ENCODE data around the gene MYO1B. TPM values are rescaled to one million over a fixed set of nuclear protein-coding genes. Genes with fewer than 3 reads are reported as not detected.

The MYO1B gene
- total RNA-seq, 1 experiment from 2014 or later = 43.6 TPM

DNA sequence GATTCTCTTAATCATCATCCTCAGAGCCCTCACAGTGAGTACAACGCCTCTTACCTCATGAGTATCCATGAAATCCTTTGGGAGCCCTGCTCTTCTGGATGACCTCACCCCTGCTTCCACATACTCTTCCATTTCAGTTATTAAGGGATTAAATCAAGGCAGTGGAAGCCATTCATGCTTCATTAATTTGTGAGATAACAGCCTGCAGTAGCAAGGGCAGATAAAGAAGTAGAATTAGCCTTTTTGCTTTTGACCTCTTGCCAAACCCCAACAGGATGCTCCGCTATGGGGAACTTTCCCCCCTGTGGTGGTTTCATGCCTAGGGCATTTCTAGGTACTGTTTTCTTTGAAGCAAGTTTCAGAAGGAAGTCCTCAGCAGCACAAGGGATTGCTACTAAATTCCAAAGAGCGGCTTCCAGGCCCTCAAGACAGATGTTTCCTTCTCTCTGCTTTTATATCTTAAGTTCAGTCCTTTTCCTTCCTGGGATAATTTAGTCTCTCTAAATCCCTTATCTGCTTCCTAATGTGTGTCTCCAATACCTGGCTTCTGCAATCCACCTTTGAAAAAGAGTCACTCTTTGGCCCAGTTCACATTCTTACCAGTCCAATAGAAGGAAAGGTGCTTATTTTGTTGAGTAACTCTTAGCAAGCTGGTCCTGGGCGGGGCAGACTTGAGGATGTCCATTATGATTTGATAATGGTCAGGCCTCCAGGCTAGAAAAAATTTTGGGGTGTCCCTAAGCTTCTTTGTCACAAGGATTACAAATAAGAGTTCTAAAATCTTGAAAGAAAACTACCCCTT is 76.9 kb downstream of the MYO1B start:
- peak; percentile 70 for ATAC-seq
- POLR2A ChIA-PET = no interaction called here
- TF ChIP-seq ETV6 (CRISPR knock-in tag; IDR thresholded peaks at IDR 0.05) = 0 out of 2 replicates have a peak, but pooled peaks have one; percentile 19
- TF ChIP-seq, protein P1, sequence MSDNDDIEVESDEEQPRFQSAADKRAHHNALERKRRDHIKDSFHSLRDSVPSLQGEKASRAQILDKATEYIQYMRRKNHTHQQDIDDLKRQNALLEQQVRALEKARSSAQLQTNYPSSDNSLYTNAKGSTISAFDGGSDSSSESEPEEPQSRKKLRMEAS (CRISPR knock-in tag; IDR thresholded peaks at IDR 0.05) = no peak
- 0 out of 2 replicates have a peak, but pooled peaks have one; percentile 37 for TF ChIP-seq ZNF423 (CRISPR knock-in tag; IDR thresholded peaks at IDR 0.05)
- TF ChIP-seq, protein P2, sequence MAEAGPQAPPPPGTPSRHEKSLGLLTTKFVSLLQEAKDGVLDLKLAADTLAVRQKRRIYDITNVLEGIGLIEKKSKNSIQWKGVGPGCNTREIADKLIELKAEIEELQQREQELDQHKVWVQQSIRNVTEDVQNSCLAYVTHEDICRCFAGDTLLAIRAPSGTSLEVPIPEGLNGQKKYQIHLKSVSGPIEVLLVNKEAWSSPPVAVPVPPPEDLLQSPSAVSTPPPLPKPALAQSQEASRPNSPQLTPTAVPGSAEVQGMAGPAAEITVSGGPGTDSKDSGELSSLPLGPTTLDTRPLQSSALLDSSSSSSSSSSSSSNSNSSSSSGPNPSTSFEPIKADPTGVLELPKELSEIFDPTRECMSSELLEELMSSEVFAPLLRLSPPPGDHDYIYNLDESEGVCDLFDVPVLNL (CRISPR knock-in tag; IDR thresholded peaks at IDR 0.05; ENCODE audit: borderline replicate concordance, low read depth) = no peak
- TF ChIP-seq SP1 (CRISPR knock-in tag; conservative IDR thresholded peaks at IDR 0.05) = 0 out of 2 replicates have a peak, but pooled peaks have one; percentile 28
- TF ChIP-seq, protein P3, sequence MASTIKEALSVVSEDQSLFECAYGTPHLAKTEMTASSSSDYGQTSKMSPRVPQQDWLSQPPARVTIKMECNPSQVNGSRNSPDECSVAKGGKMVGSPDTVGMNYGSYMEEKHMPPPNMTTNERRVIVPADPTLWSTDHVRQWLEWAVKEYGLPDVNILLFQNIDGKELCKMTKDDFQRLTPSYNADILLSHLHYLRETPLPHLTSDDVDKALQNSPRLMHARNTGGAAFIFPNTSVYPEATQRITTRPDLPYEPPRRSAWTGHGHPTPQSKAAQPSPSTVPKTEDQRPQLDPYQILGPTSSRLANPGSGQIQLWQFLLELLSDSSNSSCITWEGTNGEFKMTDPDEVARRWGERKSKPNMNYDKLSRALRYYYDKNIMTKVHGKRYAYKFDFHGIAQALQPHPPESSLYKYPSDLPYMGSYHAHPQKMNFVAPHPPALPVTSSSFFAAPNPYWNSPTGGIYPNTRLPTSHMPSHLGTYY (CRISPR knock-in tag; IDR thresholded peaks at IDR 0.05) = no peak
- DNase-seq (ENCODE audit: low spot score) = peak; percentile 71
- Mint-ChIP-seq H3K27ac (peak overlapping the region; percentile 93), H3K4me1 (peaks cover 62% of the 10 kb centered on the region), H3K4me3 (peak overlapping the region; percentile 20; the same call in 1 of the 2 replicates), H3K36me3 (peaks cover 16% of the 10 kb centered on the region), H3K27me3 (ENCODE audit: low read depth) (no peaks in the 10 kb centered on the region), H3K9me3 (peaks cover 18% of the 10 kb centered on the region)
- CTCF ChIA-PET = interaction anchor here (1.2 kb wide), 1 partner anchor 104 kb away, joined by 3 read pairs; no protein-coding TSS in a partner anchor

DNA sequence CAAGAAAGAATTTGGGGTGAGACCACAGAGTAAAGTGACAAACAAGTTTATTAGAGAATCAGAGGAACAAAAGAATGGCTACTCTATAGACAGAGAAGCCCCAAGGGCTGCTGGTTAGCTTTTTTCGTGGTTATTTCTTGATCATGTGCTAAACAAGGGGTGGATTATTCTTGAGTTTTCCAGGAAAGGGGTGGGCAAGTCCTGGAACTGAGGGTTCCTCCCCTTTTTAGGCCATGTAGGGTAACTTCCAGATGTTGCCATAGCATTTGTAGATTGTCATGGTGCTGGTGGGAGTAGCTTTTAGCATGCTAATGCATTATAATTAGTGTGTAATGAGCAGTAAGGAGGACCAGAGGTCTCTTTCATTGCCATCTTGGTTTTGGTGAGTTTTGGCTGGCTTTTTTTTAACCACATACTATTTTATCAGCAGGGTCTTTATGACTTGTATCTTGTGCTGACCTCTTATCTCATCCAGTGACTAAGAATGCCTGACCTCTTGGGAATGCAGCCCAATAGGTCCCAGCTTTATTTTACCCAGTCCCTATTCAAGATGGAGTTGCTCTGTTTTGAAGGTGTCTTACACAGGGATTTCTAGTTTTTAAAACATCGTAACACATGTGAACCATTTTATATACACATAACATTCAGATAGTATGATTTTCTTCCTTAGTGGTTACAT is 77.8 kb downstream of the MYO1B start:
- ATAC-seq (no peak), DNase-seq (ENCODE audit: low spot score) (no peak)
- CTCF ChIA-PET = no interaction called here
- no peak overlapping the region for H3K4me3 Mint-ChIP-seq
- H3K9me3 Mint-ChIP-seq = peaks cover 18% of the 10 kb centered on the region
- H3K27me3 Mint-ChIP-seq (ENCODE audit: low read depth) = no peaks in the 10 kb centered on the region
- H3K27ac Mint-ChIP-seq = peak overlapping the region; percentile 93
- POLR2A ChIA-PET = no interaction called here
- TF ChIP-seq NR1H2 (CRISPR knock-in tag; IDR thresholded peaks at IDR 0.05) (no peak), ZNF138 (CRISPR knock-in tag; conservative IDR thresholded peaks at IDR 0.05) (no peak), GABPB1 (CRISPR knock-in tag; IDR thresholded peaks at IDR 0.05) (no peak), JUN (CRISPR knock-in tag; IDR thresholded peaks at IDR 0.05) (no peak)
- TF ChIP-seq, protein P1 (CRISPR knock-in tag; IDR thresholded peaks at IDR 0.05) = no peak
- TF ChIP-seq, protein P4, sequence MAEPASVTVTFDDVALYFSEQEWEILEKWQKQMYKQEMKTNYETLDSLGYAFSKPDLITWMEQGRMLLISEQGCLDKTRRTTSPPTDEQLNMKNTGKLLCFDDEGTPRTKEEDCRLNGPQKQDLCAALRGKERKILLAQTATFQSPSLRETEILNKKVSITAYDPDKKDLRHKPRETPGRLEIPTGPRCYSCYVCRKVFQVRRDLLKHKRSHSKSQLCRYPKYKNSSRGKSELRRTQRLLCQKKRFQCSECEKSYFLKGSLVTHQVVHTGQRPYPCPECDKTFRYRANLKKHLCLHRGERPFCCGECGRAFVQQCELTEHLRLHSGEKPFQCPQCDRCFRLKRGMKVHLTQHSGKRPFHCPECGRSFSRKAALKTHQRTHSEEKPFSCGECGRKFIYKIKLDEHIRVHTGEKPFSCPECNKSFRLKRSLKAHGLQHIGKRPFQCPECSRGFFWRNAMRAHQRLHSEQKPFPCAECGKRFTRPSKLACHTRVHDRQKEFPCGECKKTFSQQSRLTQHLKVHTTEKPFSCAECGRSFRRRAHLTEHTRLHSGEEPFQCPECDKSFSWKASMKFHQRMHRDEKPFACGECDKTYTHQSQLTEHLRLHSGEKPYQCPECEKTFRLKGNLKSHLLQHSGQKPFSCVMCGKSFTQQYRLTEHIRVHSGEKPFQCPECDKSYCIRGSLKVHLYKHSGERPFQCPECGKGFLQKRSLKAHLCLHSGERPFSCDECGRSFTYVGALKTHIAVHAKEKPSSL (CRISPR knock-in tag; conservative IDR thresholded peaks at IDR 0.05) = no peak
- peaks cover 16% of the 10 kb centered on the region for H3K36me3 Mint-ChIP-seq
- H3K4me1 Mint-ChIP-seq = peaks cover 58% of the 10 kb centered on the region

DNA sequence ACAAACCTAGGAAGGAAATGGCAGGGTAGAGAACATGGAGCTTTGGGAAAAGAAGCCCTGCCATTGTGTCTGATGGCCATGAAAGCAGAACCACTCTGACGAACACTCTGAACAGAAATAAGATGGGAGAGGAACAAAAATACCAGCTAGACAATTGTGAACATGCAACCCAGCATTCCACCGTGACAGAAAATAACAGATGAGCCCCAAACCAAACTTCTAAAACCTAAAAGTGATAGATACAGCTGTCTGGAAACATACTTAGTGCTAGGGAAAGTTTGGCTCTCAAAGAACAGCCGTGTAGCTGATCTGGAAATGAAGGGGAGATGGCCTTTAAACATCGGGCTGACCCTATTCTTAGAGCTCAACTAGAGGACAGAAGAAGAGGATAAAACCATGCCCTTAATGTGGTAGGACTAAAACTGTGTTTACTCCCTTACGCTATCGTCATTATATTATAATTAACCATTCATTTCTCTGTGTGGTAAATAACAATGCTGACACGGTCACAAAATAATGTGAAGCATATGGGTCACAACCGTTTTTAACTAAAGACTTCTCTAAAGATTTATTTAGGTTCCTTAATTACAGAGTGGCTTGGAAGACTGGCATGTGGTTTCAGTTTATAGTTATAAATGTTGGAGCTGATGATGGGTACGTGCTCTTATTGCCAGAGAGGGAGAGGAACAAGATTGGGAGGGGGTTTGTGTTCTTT is 80.6 kb downstream of the MYO1B start:
- ChIA-PET CTCF (no interaction called here), POLR2A (no interaction called here)
- Mint-ChIP-seq H3K9me3 (peaks cover 18% of the 10 kb centered on the region), H3K4me3 (no peak overlapping the region), H3K4me1 (peaks cover 39% of the 10 kb centered on the region), H3K27me3 (ENCODE audit: low read depth) (no peaks in the 10 kb centered on the region), H3K36me3 (peaks cover 24% of the 10 kb centered on the region), H3K27ac (no peak overlapping the region)
- ATAC-seq = no peak
- DNase-seq (ENCODE audit: low spot score) = no peak
- TF ChIP-seq ZNF416 (CRISPR knock-in tag; IDR thresholded peaks at IDR 0.05) (no peak), ATF1 (CRISPR knock-in tag; IDR thresholded peaks at IDR 0.05) (no peak), ESRRA (CRISPR knock-in tag; IDR thresholded peaks at IDR 0.05; ENCODE audit: borderline replicate concordance) (no peak), IRF2 (CRISPR knock-in tag; IDR thresholded peaks at IDR 0.05; ENCODE audit: borderline replicate concordance, low read depth) (no peak), OVOL2 (CRISPR knock-in tag; IDR thresholded peaks at IDR 0.05; ENCODE audit: borderline replicate concordance) (no peak), ELF4 (CRISPR knock-in tag; IDR thresholded peaks at IDR 0.05; ENCODE audit: low read depth) (no peak), JAZF1 (CRISPR knock-in tag; IDR thresholded peaks at IDR 0.05) (no peak), FOXJ3 (CRISPR knock-in tag; IDR thresholded peaks at IDR 0.05; ENCODE audit: borderline replicate concordance) (no peak), SMAD3 (CRISPR knock-in tag; IDR thresholded peaks at IDR 0.05; ENCODE audit: borderline replicate concordance) (no peak)
- TF ChIP-seq, protein P5, sequence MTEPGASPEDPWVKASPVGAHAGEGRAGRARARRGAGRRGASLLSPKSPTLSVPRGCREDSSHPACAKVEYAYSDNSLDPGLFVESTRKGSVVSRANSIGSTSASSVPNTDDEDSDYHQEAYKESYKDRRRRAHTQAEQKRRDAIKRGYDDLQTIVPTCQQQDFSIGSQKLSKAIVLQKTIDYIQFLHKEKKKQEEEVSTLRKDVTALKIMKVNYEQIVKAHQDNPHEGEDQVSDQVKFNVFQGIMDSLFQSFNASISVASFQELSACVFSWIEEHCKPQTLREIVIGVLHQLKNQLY (CRISPR knock-in tag; IDR thresholded peaks at IDR 0.05) = no peak
- TF ChIP-seq, protein P4 (CRISPR knock-in tag; conservative IDR thresholded peaks at IDR 0.05) = no peak
